H1 (cell line): Measurements from ENCODE around the gene RDH5. TPM values are rescaled to one million over a fixed set of nuclear protein-coding genes. Genes with fewer than 3 reads are reported as not detected.
"Not testable (repeated sequence)": the region's sequence is repeated elsewhere in the genome, so short reads cannot be mapped to it uniquely, and the experiment has no call there.

Experiments used
- CTCF ChIA-PET: fragments of 300-600 bp; sonication (Branson Sonifier 250); formaldehyde crosslinking; loops from one replicate; lab custom pipeline; 2021; ENCODE audit not compliant: partially characterized antibody; lab: Charles Lee
- POLR2A ChIA-PET: fragments of 300-600 bp; sonication (Branson Sonifier 250); formaldehyde crosslinking; loops from one replicate; lab custom pipeline; 2021; ENCODE audit warnings: inconsistent platforms; ENCODE audit not compliant: partially characterized antibody; lab: Charles Lee
- DNase-seq, 2 experiments: peaks; one replicate each; pipeline versions ENCODE4 v3.0.0 to v3.0.0-alpha.2; 2010 to 2022; ENCODE audit warnings: low spot score in 2 of 2, low read depth in 1 of 2, mixed read lengths in 1 of 2
- FAIRE-seq: peaks from 2 replicates; lab custom pipeline; 2011; peaks lifted over from hg19 to GRCh38; lab: Jason Lieb, UNC
- H2AFZ ChIP-seq: 2 replicates; pipeline ENCODE4 v1.8.1; 2012; ENCODE audit warnings: low read length, inconsistent platforms
- H2AK5ac ChIP-seq: 2 replicates; pipeline ENCODE4 v1.6.1; 2013; ENCODE audit warnings: low read depth, low read length
- H2BK120ac ChIP-seq: replicated peaks from 2 replicates; pipeline ENCODE3; 2013; ENCODE audit warnings: low read depth, low read length, inconsistent platforms
- H2BK12ac ChIP-seq: 2 replicates; pipeline ENCODE4 v1.6.1; 2013; ENCODE audit warnings: low read depth, low read length
- H2BK15ac ChIP-seq: 2 replicates; pipeline ENCODE4 v1.6.1; 2013; ENCODE audit warnings: low read length
- H2BK20ac ChIP-seq: 2 replicates; pipeline ENCODE4 v1.6.1; 2013; ENCODE audit warnings: low read length
- H2BK5ac ChIP-seq: 2 replicates; pipeline ENCODE4 v1.6.1; 2013; ENCODE audit warnings: low read depth, low read length
- H3K14ac ChIP-seq: 2 replicates; pipeline ENCODE4 v1.6.1; 2013; ENCODE audit warnings: inconsistent platforms; ENCODE audit not compliant: insufficient read length
- H3K18ac ChIP-seq: 2 replicates; pipeline ENCODE4 v1.6.1; 2013; ENCODE audit warnings: low read length; ENCODE audit errors: extremely low read depth
- H3K23ac ChIP-seq: 2 replicates; pipeline ENCODE4 v1.6.1; 2013; ENCODE audit warnings: inconsistent platforms; ENCODE audit not compliant: insufficient read length
- H3K23me2 ChIP-seq: 2 replicates; pipeline ENCODE4 v1.6.1; 2013; ENCODE audit warnings: low read depth, low read length
- H3K27ac ChIP-seq: 2 replicates; pipeline ENCODE4 v1.6.1; 2011; ENCODE audit warnings: low read depth, low read length, inconsistent platforms
- H3K27me3 ChIP-seq, 4 experiments: replicated peaks in 1 of 4; 1 replicate in 1 of 4; 2 replicates in 3 of 4; pipeline versions ENCODE4 v1.6.1 to v1.8.1; 2011 to 2013; ENCODE audit warnings: low read length in 3 of 4, mild to moderate bottlenecking in 3 of 4, inconsistent platforms in 2 of 4, mixed read lengths in 2 of 4, moderate library complexity in 1 of 4; ENCODE audit not compliant: control insufficient read depth in 3 of 4, insufficient read depth in 3 of 4; ENCODE audit errors: extremely low read depth in 1 of 4
- H3K36me3 ChIP-seq, 4 experiments: 2 replicates each; pipeline versions ENCODE4 v1.6.1 to v1.8.1; 2011 to 2013; ENCODE audit warnings: mild to moderate bottlenecking in 4 of 4, low read length in 3 of 4, moderate library complexity in 2 of 4, control low read depth in 1 of 4, inconsistent platforms in 1 of 4; ENCODE audit not compliant: insufficient read depth in 4 of 4, control insufficient read depth in 2 of 4
- H3K4ac ChIP-seq: replicated peaks from 2 replicates; pipeline ENCODE3; 2013; ENCODE audit warnings: low read length, low read depth, mixed read lengths, inconsistent platforms; ENCODE audit not compliant: insufficient read length
- H3K4me1 ChIP-seq, 4 experiments: replicated peaks in 1 of 4; 1 replicate in 1 of 4; 2 replicates in 3 of 4; pipeline versions ENCODE4 v1.6.1 to v1.8.1; 2011 to 2013; ENCODE audit warnings: low read length in 3 of 4, inconsistent platforms in 2 of 4, mixed read lengths in 1 of 4; ENCODE audit not compliant: insufficient read depth in 4 of 4, control insufficient read depth in 3 of 4
- H3K4me2 ChIP-seq, 2 experiments: 2 replicates each; pipeline versions ENCODE4 v1.6.1 to v1.8.1; 2011 to 2013; ENCODE audit warnings: low read depth in 2 of 2, low read length in 2 of 2, control low read depth in 1 of 2, inconsistent platforms in 1 of 2, mild to moderate bottlenecking in 1 of 2; ENCODE audit not compliant: insufficient read depth in 1 of 2
- H3K4me3 ChIP-seq, 4 experiments: fragments of 200-600, 300-600 bp in 1 of 4; sonication (generic), shearing (Covaris generic), sonication (Bioruptor Twin) in 1 of 4; 2 replicates each; pipeline versions ENCODE4 v1.5.1 to v1.8.1; 2011 to 2016; ENCODE audit warnings: low read length in 4 of 4, low read depth in 3 of 4, control low read depth in 2 of 4, inconsistent platforms in 2 of 4, mild to moderate bottlenecking in 2 of 4, mixed read lengths in 1 of 4, moderate library complexity in 1 of 4; ENCODE audit not compliant: insufficient read depth in 2 of 4; ENCODE audit errors: extremely low read depth in 1 of 4
- H3K56ac ChIP-seq: replicated peaks from 2 replicates; pipeline ENCODE3; 2013; ENCODE audit warnings: low read depth, mild to moderate bottlenecking, mixed read lengths, low read length, inconsistent platforms; ENCODE audit not compliant: insufficient read length
- H3K79me1 ChIP-seq: 2 replicates; pipeline ENCODE4 v1.6.1; 2013; ENCODE audit warnings: low read depth, low read length, control low read depth
- H3K79me2 ChIP-seq, 2 experiments: 2 replicates each; pipeline versions ENCODE4 v1.6.1 to v1.8.1; 2012 to 2013; ENCODE audit warnings: low read length in 2 of 2, mild to moderate bottlenecking in 2 of 2, inconsistent platforms in 1 of 2; ENCODE audit not compliant: insufficient read depth in 2 of 2, control insufficient read depth in 1 of 2
- H3K9ac ChIP-seq, 4 experiments: replicated peaks in 1 of 4; 1 replicate in 1 of 4; 2 replicates in 3 of 4; pipeline versions ENCODE4 v1.6.1 to v1.8.1; 2011 to 2013; ENCODE audit warnings: low read depth in 3 of 4, low read length in 3 of 4, control low read depth in 2 of 4, mild to moderate bottlenecking in 2 of 4, moderate library complexity in 2 of 4, inconsistent platforms in 1 of 4; ENCODE audit errors: extremely low read depth in 1 of 4
- H3K9me3 ChIP-seq, 2 experiments: 2 replicates each; pipeline versions ENCODE4 v1.6.1 to v1.8.1; 2012 to 2013; ENCODE audit warnings: mild to moderate bottlenecking in 2 of 2, moderate library complexity in 2 of 2, control low read depth in 1 of 2, inconsistent platforms in 1 of 2, low read depth in 1 of 2, low read length in 1 of 2, mixed read lengths in 1 of 2; ENCODE audit not compliant: insufficient read depth in 2 of 2
- H4K20me1 ChIP-seq, 2 experiments: replicated peaks in 1 of 2; 2 replicates each; pipeline versions ENCODE3 to v1.8.1; 2011 to 2013; ENCODE audit warnings: inconsistent platforms in 2 of 2, low read length in 2 of 2, mild to moderate bottlenecking in 1 of 2; ENCODE audit not compliant: insufficient read depth in 2 of 2, control insufficient read depth in 1 of 2
- H4K5ac ChIP-seq: 2 replicates; pipeline ENCODE4 v1.6.1; 2013; ENCODE audit warnings: low read length, low read depth, mixed read lengths, inconsistent platforms; ENCODE audit not compliant: insufficient read length
- H4K8ac ChIP-seq: 2 replicates; pipeline ENCODE4 v1.8.0; 2013; ENCODE audit warnings: mild to moderate bottlenecking, moderate library complexity, low read length, inconsistent platforms; ENCODE audit not compliant: insufficient read depth; ENCODE audit errors: extremely low read depth
- H4K91ac ChIP-seq: replicated peaks from 2 replicates; pipeline ENCODE3; 2013; ENCODE audit warnings: low read length, mixed read lengths, inconsistent platforms; ENCODE audit not compliant: insufficient read length
- WGBS, 2 experiments: shearing (Covaris generic) in 1 of 2; methylation state at CpG; one replicate each; pipeline versions ENCODE4 v1.1.6 to v1.1.7; 2013 to 2015; ENCODE audit warnings: low lambda C conversion rate in 2 of 2, mixed read lengths in 2 of 2, inconsistent platforms in 1 of 2, low coverage in 1 of 2, missing lambda C conversion rate in 1 of 2; ENCODE audit not compliant: insufficient replicate concordance in 2 of 2, insufficient coverage in 1 of 2, insufficient read length in 1 of 2; ENCODE audit errors: extremely low coverage in 1 of 2, missing lambda C conversion rate in 1 of 2; 5-methylcytosine and 5-hydroxymethylcytosine counted together
- polyA plus RNA-seq, 7 experiments: library from polyadenylated mRNA; depleted of rRNA in 3 of 7; stranded (reverse) in 5 of 7; unstranded in 2 of 7; fragments of >200 nt in 5 of 7; fragments of 200-250 nt in 2 of 7; gene quantifications; 1 replicate in 5 of 7; 2 replicates in 1 of 7; 4 replicates in 1 of 7; pipeline versions ENCODE4 v1.2.1 to v1.2.3, GENCODE V29; 2011 to 2013; ENCODE audit warnings: missing spikeins in 2 of 7, mixed read lengths in 2 of 7
- total RNA-seq: library from RNA; stranded (reverse); fragmentation: NEBNext Ultra II Directional; extraction: Animal tissue kit (Norgen Biotek cat#: 25700); gene quantifications from 2 replicates; pipeline ENCODE4 v1.2.1, GENCODE V29; 2021

The RDH5 gene
- total and polyA plus RNA-seq, 2 of the 8 experiments (the other 6 are each of a cell fraction or from before 2014, with no cell fraction given): 4.2 to 6.0 TPM

- not testable (repeated sequence) for H3K4ac ChIP-seq, H4K8ac ChIP-seq, H3K23ac ChIP-seq, H3K23me2 ChIP-seq, H3K4me2 ChIP-seq, H3K4me1 ChIP-seq, H2BK5ac ChIP-seq, H3K4me3 ChIP-seq, DNase-seq, H3K79me1 ChIP-seq, H2BK120ac ChIP-seq, H2BK15ac ChIP-seq, H3K14ac ChIP-seq, H2BK12ac ChIP-seq, H2AK5ac ChIP-seq, H4K91ac ChIP-seq, H3K27me3 ChIP-seq, H2BK20ac ChIP-seq, FAIRE-seq, H4K5ac ChIP-seq, H3K79me2 ChIP-seq, H3K9me3 ChIP-seq, H3K56ac ChIP-seq, H3K9ac ChIP-seq, H4K20me1 ChIP-seq, H3K27ac ChIP-seq, H3K18ac ChIP-seq, H2AFZ ChIP-seq
- H3K36me3 ChIP-seq: peaks cover 19 to 47% (median 30%) of the 10 kb centered on the region in 4 experiments; a peak in 7 of 8 replicates
- CTCF ChIA-PET: interaction anchor here (0.6 to 14.5 kb wide), 3 partner anchors 22 to 580 kb away, joined by 3 to 186 read pairs (median 4); partner anchors contain the start of gene IL23A
- POLR2A ChIA-PET: interaction anchor here (1.0 to 46.5 kb wide), 4 partner anchors 8 to 248 kb away, joined by 3 to 809 read pairs (median 408); partner anchors contain the start of genes CD63 and GDF11
- WGBS, 2 experiments: 98% methylated on average over 4 of the region's 4 CpGs; no CpG with 5 or more reads in 1 of the 2 experiments
Measured at GRCh38 chr12:55758575-55758974, 38.4 kb downstream of the RDH5 start.
